Loucy (cell line): ENCODE data around the gene RNF181.

Source experiments
- EZH2phosphoT487 ChIP-seq: fragments of 200-600 bp; IDR thresholded peaks from 2 replicates; pipeline ENCODE4 v1.6.1; 2018; ENCODE audit warnings: antibody characterized with exemption, mild to moderate bottlenecking, moderate library complexity, borderline replicate concordance
- TF ChIP-seq, protein P1 (sequence below): fragments of 200-600 bp; sonication (generic); conservative IDR thresholded peaks from 2 replicates; pipeline ENCODE4 v1.5.1; 2014; ENCODE audit warnings: mild to moderate bottlenecking, antibody characterized with exemption, low read length

DNA sequence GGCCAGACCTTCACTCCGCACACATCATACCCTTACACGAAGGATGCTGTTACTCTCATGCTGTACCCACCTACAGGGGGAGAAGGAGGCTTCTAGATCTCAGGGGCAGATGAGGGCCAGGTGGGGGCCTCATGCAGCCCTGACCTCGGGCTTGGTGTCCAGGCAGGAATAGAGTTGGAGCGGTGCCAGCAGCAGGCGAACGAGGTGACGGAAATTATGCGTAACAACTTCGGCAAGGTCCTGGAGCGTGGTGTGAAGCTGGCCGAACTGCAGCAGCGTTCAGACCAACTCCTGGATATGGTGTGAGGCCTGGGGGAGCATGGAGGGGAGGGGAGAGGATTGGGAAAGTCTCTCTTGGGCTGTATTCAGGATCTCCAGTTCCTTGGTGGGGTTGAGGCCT is 4.0 kb upstream of the RNF181 start:
- TF ChIP-seq, protein P1, sequence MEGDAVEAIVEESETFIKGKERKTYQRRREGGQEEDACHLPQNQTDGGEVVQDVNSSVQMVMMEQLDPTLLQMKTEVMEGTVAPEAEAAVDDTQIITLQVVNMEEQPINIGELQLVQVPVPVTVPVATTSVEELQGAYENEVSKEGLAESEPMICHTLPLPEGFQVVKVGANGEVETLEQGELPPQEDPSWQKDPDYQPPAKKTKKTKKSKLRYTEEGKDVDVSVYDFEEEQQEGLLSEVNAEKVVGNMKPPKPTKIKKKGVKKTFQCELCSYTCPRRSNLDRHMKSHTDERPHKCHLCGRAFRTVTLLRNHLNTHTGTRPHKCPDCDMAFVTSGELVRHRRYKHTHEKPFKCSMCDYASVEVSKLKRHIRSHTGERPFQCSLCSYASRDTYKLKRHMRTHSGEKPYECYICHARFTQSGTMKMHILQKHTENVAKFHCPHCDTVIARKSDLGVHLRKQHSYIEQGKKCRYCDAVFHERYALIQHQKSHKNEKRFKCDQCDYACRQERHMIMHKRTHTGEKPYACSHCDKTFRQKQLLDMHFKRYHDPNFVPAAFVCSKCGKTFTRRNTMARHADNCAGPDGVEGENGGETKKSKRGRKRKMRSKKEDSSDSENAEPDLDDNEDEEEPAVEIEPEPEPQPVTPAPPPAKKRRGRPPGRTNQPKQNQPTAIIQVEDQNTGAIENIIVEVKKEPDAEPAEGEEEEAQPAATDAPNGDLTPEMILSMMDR, result no peak
- TF ChIP-seq EZH2phosphoT487, result no peak
